Stimulated activated CD4-positive, alpha-beta T cell treated with anti-CD3 and anti-CD28 coated beads, Interleukin-12 subunit alpha, Interleukin-12 subunit beta, amount 100 ng/mL, for 48 hours (primary cell): ENCODE data around the gene REC8.
A peak's percentile ranks its signal among the peaks of the same experiment; 100 is the strongest.

Experiments
- DNase-seq, 3 donors: peaks; one replicate each; pipeline ENCODE4 v3.0.0-alpha.2; 2020; ENCODE audit warnings: low read depth in 2 of 3, low spot score in 1 of 3

Gene REC8

GRCh38 chr14:24137529-24138395 is 34.1 kb upstream of the REC8 start:
- no peak for DNase-seq

GRCh38 chr14:24138396-24139271 is 33.2 kb upstream of the REC8 start:
- DNase-seq, result no peak

DNA sequence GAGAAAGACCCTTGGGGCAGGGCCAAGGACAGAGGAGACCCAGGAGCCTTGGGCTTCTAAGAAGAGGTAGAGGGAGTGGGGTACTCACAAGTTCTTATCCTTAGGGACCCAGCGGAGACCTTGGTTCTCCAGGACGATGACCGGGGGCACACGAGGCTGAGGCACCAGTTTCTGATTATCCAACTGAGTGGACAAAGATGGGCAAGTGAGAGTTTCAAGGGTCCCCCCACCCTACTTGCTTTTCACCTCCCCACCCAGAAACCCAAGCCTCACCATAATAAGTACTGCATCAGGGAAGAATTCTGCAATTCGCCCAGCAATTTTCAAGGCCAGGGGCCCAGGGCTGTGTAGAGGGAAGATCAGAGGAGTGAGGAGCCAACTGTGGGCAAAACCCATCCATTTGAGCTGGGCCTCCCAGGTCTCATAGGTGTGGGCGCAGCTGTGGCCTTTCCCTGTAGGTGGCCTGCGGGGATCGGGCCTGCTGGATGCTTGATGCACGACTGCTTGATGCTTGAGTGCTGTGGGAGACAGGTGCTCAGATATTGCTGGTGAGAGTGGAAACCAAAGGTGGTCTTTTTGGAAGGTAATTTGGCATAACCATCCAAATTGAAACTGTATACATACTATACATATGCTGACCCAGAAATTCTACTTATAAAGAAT is 32.5 kb upstream of the REC8 start:
- DNase-seq, result no peak

GRCh38 chr14:24141097-24141880 is 30.6 kb upstream of the REC8 start, which contains the start of gene EMC9:
Gene EMC9, minus strand, starts transcription at chr14:24141591. Its CDS starts 287 bp downstream, at chr14:24141304.
- DNase-seq, result peak; percentile 99 to 100 (median 100)

DNA sequence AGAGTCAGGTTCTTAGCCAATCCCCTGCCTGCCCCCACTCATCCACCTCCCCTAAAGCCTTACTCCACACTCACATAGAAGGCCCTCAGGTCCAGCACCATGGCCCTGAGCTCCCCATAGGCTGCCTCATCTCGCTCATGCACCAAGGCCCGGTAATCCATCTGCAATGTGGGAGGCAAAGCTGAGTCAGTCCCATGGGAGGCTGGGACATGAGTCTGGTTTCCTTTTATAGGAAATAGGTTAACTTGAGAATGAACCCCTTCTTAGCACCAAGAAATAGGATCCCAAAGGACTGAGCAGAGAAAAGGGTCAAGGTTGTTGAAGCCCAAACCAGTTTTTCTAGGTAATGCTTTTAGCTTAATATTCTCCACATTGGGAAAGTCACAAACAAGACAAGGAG is 28.4 kb upstream of the REC8 start:
- DNase-seq, result no peak

DNA sequence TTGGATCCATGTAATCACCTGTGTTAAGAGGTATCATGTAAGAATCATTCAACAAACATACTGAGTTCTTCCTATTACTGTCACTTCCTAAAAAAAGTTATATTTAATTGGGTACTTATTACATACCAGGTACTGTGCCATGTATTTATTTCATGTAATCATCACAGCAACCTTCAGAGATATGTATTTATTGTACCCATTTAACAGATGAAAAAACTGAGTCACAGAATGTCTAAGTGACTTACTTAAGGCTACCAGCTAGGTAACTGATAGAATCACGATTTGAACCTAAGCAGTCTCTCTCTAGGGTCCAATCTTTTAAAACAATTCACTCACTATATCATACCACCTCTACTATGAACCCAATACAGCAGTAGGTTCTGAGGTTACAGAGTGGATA is 27.4 kb upstream of the REC8 start:
- DNase-seq, result no peak

- no peak for DNase-seq
These were observed 26.7 kb upstream of the REC8 start for GRCh38 chr14:24145219-24145618.

- DNase-seq, result no peak
These were observed 26.0 kb upstream of the REC8 start for GRCh38 chr14:24145690-24146452.

- peak; percentile 85 to 92 (median 92) for DNase-seq
These were observed 25.4 kb upstream of the REC8 start, which contains the start of gene PSME2 for GRCh38 chr14:24146453-24146977. Gene PSME2, minus strand, starts transcription at chr14:24146610. Its CDS starts 29 bp downstream, at chr14:24146581.

DNA sequence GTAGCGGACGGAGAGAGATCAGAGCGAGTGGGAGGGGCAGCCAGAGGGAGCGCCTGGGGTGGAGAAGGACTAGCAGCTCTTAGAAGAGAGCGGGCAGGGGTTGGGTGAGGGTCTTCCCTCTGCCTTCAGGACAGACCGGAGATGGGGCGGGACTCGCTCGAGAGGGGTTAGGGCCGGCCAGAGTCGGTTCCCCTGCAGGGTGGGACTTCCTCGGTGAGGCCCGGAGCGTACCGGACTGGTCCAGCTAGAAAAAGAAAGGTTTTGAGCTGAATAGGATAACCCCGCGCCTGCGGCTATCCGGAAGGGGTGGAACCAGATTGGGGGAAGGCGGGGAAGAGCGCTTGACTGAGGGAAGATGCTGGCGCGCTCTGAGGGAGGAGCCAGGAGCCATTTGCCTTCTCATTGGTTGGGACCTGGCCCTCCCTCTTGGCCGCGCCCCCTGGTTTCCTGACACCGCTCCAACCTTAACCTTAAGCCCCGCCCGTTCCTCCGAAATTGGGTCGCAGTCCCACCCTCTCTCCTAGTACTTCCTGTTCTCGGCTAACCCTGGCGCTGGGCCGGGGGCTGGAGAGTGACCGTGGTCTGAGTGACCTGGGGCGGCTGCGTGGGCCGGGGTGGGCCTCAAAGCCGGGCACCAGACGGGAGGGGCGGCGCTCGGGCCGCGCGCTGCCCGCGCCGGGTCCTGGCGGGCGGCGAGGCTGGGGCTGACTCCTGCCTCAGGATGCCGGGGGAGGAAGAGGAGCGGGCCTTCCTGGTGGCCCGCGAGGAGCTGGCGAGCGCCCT is 24.7 kb upstream of the REC8 start, which contains the start of gene RNF31:
Gene RNF31 (plus strand): TSS at position 521 of the 783 bp plus-strand sequence. CDS start 201 bp downstream, at position 722.
- peak; percentile 96 to 98 (median 96) for DNase-seq

DNA sequence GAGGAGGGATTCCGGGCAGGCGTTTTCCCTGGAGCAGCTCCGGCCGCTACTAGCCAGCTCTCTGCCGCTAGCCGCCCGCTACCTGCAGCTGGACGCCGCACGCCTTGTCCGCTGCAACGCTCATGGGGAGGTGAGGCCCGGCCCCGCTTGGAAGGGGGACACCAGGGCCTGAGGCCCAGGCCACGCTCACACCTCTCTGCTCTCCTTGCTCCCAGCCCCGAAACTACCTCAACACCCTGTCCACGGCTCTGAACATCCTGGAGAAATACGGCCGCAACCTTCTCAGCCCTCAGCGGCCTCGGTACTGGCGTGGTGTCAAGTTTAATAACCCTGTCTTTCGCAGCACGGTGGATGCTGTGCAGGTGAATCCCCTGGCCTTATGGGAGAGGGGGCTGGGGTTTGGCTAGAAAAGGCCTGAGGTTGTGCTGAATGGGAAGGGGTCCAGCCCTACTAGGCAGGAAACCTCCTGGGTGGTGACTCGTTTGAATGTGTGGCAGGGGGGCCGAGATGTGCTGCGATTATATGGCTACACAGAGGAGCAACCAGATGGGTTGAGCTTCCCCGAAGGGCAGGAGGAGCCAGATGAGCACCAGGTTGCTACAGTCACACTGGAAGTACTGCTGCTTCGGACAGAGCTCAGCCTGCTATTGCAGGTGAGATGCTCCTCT is 24.0 kb upstream of the REC8 start:
- no peak for DNase-seq

- DNase-seq, result no peak
These were observed 22.4 kb upstream of the REC8 start for GRCh38 chr14:24149302-24149969.

DNA sequence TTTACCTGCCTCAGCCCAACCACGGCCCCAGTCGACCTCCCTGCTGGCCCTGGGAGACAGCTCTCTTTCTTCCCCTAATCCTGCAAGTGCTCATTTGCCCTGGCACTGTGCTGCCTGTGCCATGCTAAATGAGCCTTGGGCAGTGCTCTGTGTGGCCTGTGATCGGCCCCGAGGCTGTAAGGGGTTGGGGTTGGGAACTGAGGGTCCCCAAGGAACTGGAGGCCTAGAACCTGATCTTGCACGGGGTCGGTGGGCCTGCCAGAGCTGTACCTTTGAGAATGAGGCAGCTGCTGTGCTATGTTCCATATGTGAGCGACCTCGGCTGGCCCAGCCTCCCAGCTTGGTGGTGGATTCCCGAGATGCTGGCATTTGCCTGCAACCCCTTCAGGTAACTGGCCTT is 21.8 kb upstream of the REC8 start:
- no peak for DNase-seq

GRCh38 chr14:24150567-24150966 is 21.3 kb upstream of the REC8 start:
- no peak for DNase-seq

DNA sequence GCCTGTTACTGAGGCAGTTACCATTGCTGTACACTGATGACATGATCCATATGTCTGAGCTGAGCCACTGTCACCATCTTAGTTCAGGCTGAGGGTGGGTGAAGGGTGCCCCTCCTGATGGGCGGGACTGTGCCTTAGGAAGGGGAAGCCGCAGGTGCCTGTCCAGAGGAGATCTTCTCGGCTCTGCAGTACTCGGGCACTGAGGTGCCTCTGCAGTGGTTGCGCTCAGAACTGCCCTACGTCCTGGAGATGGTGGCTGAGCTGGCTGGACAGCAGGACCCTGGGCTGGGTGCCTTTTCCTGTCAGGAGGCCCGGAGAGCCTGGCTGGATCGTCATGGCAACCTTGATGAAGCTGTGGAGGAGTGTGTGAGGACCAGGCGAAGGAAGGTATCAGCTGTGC is 20.9 kb upstream of the REC8 start:
- no peak for DNase-seq

DNA sequence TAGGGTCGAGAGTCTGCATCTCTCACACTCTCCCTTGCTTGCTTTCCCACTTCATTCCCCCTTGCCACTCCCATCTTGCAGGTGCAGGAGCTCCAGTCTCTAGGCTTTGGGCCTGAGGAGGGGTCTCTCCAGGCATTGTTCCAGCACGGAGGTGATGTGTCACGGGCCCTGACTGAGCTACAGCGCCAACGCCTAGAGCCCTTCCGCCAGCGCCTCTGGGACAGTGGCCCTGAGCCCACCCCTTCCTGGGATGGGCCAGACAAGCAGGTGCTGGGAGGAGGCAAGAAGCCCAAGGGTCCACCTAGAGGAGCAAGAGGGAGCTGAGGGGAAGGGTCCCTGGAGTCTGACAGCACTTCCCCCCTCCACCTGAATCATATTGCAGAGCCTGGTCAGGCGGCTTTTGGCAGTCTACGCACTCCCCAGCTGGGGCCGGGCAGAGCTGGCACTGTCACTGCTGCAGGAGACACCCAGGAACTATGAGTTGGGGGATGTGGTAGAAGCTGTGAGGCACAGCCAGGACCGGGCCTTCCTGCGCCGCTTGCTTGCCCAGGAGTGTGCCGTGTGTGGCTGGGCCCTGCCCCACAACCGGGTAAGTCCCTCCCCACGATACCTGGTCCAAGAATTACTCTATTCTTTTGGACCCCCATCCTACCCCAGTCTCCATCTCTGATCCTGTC is 20.3 kb upstream of the REC8 start:
- DNase-seq, result no peak

GRCh38 chr14:24155100-24155499 is 16.8 kb upstream of the REC8 start:
- no peak for DNase-seq
